GM12874 (cell line): ENCODE results near the gene RGS6.

Experiments
- CTCF ChIP-seq: IDR thresholded peaks from 2 replicates; pipeline ENCODE4 v1.5.1; 2011; ENCODE audit warnings: low read depth, mild to moderate bottlenecking, control low read depth, low read length, moderate library complexity; ENCODE audit not compliant: insufficient read depth

Gene RGS6

GRCh38 chr14:72478471-72478893 is 546.3 kb downstream of the RGS6 start:
- TF ChIP-seq CTCF = no peak

DNA sequence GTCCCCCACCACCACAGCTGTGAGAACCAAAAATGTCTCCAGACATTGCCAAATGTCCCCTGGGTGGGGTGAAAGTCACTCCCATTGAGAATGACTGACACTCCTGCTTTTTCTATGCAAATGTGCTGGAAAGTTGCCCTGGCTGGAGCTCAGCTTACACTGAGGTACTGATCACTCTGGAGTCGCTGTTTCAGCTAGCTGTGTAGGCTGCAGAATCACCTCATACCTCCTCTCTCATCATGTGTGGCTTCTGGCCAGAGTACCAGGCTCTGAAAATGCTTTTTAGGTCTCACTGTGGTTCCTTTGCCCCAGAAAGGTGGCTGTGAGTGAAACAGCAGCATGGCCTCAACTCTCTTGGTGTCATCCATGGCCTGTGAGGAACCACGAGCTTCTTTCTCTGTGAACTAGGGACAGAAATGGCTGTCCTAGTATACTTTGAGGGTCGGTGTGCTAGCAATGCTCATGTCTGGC is 547.3 kb downstream of the RGS6 start:
- TF ChIP-seq CTCF = no peak

DNA sequence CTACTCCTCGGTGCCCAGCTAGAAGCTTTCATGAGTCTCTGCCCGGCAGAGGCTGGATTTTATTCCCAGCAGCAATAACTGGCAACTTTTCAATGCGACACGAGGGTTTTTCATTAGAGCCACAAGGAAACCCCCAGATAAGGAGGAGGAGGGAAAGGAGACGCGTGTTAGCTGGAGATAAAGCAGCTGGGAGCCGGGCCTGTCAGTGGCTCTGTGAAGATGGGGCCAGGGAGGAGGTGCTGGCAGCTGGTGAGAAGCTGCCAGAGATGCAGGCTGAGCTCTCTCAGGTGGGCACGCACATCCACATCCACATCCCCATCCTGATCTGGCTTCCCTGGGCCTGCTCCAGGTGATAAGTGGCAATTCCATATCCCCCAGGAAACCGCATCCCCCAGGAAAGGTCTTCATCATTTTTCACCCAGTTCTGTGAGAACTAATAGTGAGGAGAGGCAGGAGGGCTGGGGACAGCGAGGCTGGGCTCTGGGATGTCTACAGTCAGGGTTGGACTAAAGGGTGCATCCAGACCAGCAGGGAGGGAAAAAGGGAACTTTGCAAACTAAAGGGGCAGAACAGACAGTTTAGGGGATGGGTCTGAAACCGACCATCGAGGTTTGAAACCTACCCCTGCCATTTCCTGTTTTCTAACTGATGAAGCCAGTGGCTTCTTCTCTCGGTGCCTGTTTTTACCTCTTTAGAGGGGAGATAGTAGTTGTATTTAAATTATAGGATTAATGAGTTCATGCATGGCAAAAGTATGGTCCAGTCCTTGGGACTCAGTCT is 548.4 kb downstream of the RGS6 start:
- TF ChIP-seq CTCF = no peak

DNA sequence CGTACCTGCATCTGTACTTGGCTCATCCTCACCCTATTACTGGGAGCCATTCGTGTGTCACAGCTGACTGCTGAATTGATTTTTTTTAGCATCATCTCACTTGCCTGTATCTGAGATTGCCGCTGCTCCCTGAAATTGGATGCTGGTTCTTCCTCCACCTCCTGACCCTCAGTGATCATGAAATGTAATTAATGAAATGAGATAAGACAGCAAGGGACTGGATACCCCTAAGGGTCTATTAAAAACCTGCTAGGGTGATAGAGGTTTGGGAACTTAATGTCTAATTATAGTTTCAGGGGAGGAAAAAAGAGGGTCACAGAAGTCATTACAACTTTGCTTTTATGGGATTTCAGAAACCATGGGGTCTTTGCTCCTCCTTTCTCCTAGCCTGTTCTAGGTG is 551.1 kb downstream of the RGS6 start:
- TF ChIP-seq CTCF = no peak

GRCh38 chr14:72485695-72486094 is 553.5 kb downstream of the RGS6 start:
- no peak for TF ChIP-seq CTCF

DNA sequence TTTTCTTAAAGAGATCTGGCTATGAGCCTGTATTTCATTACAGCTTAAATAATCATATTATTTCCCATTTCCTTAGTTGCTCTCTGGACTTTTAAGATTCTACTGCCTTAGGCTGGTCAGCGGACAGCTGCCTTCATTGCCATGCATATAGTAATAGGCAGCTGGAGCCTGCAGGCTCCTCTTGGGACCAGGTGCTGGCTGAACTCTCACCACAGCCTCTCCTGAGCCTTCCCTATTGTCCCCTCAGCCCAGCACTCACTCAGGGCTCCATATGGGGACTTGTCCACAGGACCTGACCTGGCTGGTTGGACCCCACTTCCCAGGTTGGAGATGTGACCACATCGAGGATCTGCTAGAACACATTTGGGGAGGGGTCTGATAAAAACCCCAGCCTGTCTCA is 556.3 kb downstream of the RGS6 start:
- TF ChIP-seq CTCF = no peak

GRCh38 chr14:72492196-72492595 is 560.0 kb downstream of the RGS6 start:
- no peak for TF ChIP-seq CTCF
